Dermis lymphatic vessel endothelial cell (primary cell): ENCODE results near the gene GPR50. TPM values are rescaled to one million over a fixed set of nuclear protein-coding genes. Genes with fewer than 3 reads are reported as not detected.

Experiments
- total RNA-seq: library from RNA; depleted of rRNA; stranded (reverse); fragments of >200 nt; gene quantifications from 2 replicates; pipeline ENCODE4 v1.2.1, GENCODE V29; 2014

GPR50 gene
- not detected in 2 replicates for total RNA-seq

DNA sequence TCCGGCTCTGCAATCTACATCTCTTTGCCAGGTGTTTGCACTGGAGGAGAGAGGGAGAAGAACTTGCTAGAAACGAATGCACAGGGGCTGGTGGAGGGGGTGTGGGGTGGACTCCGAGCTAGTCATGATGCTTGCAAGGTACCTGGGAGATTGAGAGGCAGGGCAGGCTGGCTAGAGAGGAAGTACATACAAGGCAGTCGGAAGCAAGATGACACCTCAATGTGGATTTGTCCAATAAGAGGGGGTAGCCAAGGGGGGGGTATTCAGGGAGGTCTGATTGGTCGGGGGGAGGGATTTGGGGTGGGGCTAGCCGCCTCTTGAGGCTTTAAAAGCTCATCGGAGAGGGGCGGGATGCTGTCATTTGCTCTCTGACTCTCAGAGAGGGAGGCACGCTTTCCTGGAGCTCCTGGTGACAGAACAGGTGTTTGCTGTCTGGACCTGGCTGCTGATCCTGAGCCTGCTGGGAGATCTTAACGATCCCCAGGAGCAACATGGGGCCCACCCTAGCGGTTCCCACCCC is at the start of gene GPR50:
Gene GPR50 (plus strand): TSS at position 354 of the 520 bp plus-strand sequence. CDS start 138 bp downstream, at position 492.

Other genes with a start within 250 kb of the GPR50 start
- gene HMGB3, start 193.2 kb upstream of the GPR50 start, total RNA-seq = 26.1 and 37.0 TPM in 2 replicates
- gene VMA21, start 220.6 kb downstream of the GPR50 start, total RNA-seq = 52.2 and 62.2 TPM in 2 replicates